ENCODE data around the gene FAM222A. TPM values are rescaled to one million over a fixed set of nuclear protein-coding genes. Genes with fewer than 3 reads are reported as not detected.

FAM222A gene
- total RNA-seq, 1 donor from 2014 or later = 0.73 TPM

Other genes with a start within 250 kb of the FAM222A start
- 86.9 TPM for gene KCTD10, start 236.5 kb upstream of the FAM222A start, total RNA-seq
- gene UBE3B, start 236.2 kb upstream of the FAM222A start, total RNA-seq = 46.4 TPM
- 65.8 TPM for gene MMAB, start 140.3 kb upstream of the FAM222A start, total RNA-seq
- gene MVK, start 140.0 kb upstream of the FAM222A start, total RNA-seq = 44.0 TPM
- 3.6 TPM for gene TRPV4, start 119.6 kb downstream of the FAM222A start, total RNA-seq
- 106 TPM for gene GLTP, start 166.7 kb downstream of the FAM222A start, total RNA-seq
- gene TCHP, start 186.4 kb downstream of the FAM222A start, total RNA-seq = 20.8 TPM